Upper lobe of left lung (tissue), 6 donors: ENCODE measurements around the gene NCAN. TPM values are rescaled to one million over a fixed set of nuclear protein-coding genes. Genes with fewer than 3 reads are reported as not detected.

ENCODE experiments used
- ATAC-seq, 2 donors: fragments of 200-7000 bp; cut with Tn5 transposase; one replicate each; pipeline ENCODE4 v1.9.1; 2022; ENCODE audit warnings: mild to moderate bottlenecking in 2 of 2, moderate library complexity in 2 of 2; ENCODE audit not compliant: low FRiP score in 2 of 2
- DNase-seq, 2 donors: peaks; one replicate each; pipeline ENCODE4 v3.0.0-alpha.2; 2019 to 2020
- H3K27ac ChIP-seq, 4 donors: fragments of 200-600 bp; sonication (generic); one replicate each; pipeline ENCODE4 v1.5.1; 2016 to 2019
- H3K27me3 ChIP-seq, 4 donors: fragments of 200-600 bp; sonication (generic); one replicate each; pipeline ENCODE4 v1.5.1; 2017 to 2019
- H3K36me3 ChIP-seq, 4 donors: fragments of 200-600 bp; sonication (generic); one replicate each; pipeline ENCODE4 v1.5.1; 2016 to 2019
- H3K4me1 ChIP-seq, 4 donors: fragments of 200-600 bp; sonication (generic); one replicate each; pipeline ENCODE4 v1.5.1; 2018 to 2019
- H3K4me3 ChIP-seq, 4 donors: fragments of 200-600 bp; sonication (generic); one replicate each; pipeline ENCODE4 v1.5.1; 2017 to 2019; ENCODE audit warnings: mild to moderate bottlenecking in 2 of 4, moderate library complexity in 1 of 4
- H3K9me3 ChIP-seq, 4 donors: fragments of 200-600 bp; sonication (generic); one replicate each; pipeline ENCODE4 v1.5.1; 2018 to 2019
- CTCF ChIP-seq, 6 experiments: fragments of 450-650 bp in 4 of 6; fragments of 200-600 bp in 2 of 6; sonication (generic) in 2 of 6; IDR thresholded peaks; one replicate each; pipeline ENCODE4 v1.5.1; 2016 to 2019; ENCODE audit warnings: antibody characterized with exemption in 6 of 6
- EP300 ChIP-seq, 4 donors: sonication (generic); formaldehyde crosslinking; IDR thresholded peaks; one replicate each; pipeline ENCODE4 v1.5.1; 2017; ENCODE audit warnings: antibody characterized with exemption in 4 of 4, control low read depth in 2 of 4
- POLR2A ChIP-seq, 4 donors: fragments of 450-650 bp; IDR thresholded peaks; one replicate each; pipeline ENCODE4 v1.5.1; 2016 to 2017; ENCODE audit warnings: antibody characterized with exemption in 4 of 4, mild to moderate bottlenecking in 2 of 4
- POLR2AphosphoS5 ChIP-seq, 2 donors: sonication (generic); formaldehyde crosslinking; IDR thresholded peaks; one replicate each; pipeline ENCODE4 v1.5.1; 2017; ENCODE audit warnings: antibody characterized with exemption in 2 of 2
- WGBS, 2 donors: methylation state at CpG; one replicate each; pipeline ENCODE4 v1.1.5; 2017 to 2018; 5-methylcytosine and 5-hydroxymethylcytosine counted together
- total RNA-seq, 6 donors: library from RNA; depleted of rRNA in 4 of 6; stranded (reverse); fragments of >200 nt in 4 of 6; gene quantifications; one replicate each; pipeline versions ENCODE4 v1.1.0 to v1.2.1, GENCODE V29; 2016 to 2021
- donor health status: DM: no; HTN: no; CAD: no; lungs with moderate emphysema.
- donor health status: DM: no; HTN: yes; CAD: no; lungs with severe emphysema.

Gene NCAN
- total RNA-seq, 6 donors from 2014 or later: 3.1 TPM; not detected in 5

- H3K4me3 ChIP-seq: no peak overlapping the region
- 72% methylated on average over 13 of the region's 13 CpGs for WGBS, 2 donors
Measured at GRCh38 chr19:19204181-19204580, 7.6 kb upstream of the NCAN start.

GRCh38 chr19:19205416-19206410 is 6.0 kb upstream of the NCAN start:
- peaks cover 0 to 12% (median 4%) of the 10 kb centered on the region in 4 donors for H3K36me3 ChIP-seq
- DNase-seq: no peak
- H3K4me1 ChIP-seq: peaks cover 11 to 17% (median 12%) of the 10 kb centered on the region in 4 donors
- peaks cover 0 to 4% (median 0%) of the 10 kb centered on the region in 4 donors for H3K27me3 ChIP-seq
- no peak for TF ChIP-seq EP300 (IDR thresholded peaks at IDR 0.05)
- no peak for TF ChIP-seq POLR2AphosphoS5 (IDR thresholded peaks at IDR 0.05)
- no peak for TF ChIP-seq POLR2A (IDR thresholded peaks at IDR 0.05)
- TF ChIP-seq CTCF (IDR thresholded peaks at IDR 0.05): no peak
- no peaks in the 10 kb centered on the region for H3K9me3 ChIP-seq
- no peak overlapping the region for H3K4me3 ChIP-seq
- no peak overlapping the region for H3K27ac ChIP-seq
- ATAC-seq: no peak
- 43 to 47% methylated on average over 10 to 14 of the region's 14 CpGs for WGBS, 2 donors

More at GRCh38 chr19:19204181-19204580, 7.6 kb upstream of the NCAN start:
- Histone ChIP-seq H3K9me3 (no peaks in the 10 kb centered on the region), H3K36me3 (peaks cover 0 to 18% (median 11%) of the 10 kb centered on the region in 4 donors), H3K27me3 (peaks cover 0 to 4% (median 0%) of the 10 kb centered on the region in 4 donors), H3K27ac (no peak overlapping the region), H3K4me1 (peaks cover 11 to 17% (median 12%) of the 10 kb centered on the region in 4 donors)
- DNase-seq (no peak), ATAC-seq (no peak)
- TF ChIP-seq POLR2AphosphoS5 (IDR thresholded peaks at IDR 0.05) (no peak), EP300 (IDR thresholded peaks at IDR 0.05) (no peak), POLR2A (IDR thresholded peaks at IDR 0.05) (no peak), CTCF (IDR thresholded peaks at IDR 0.05) (no peak)

GRCh38 chr19:19206938-19207337 is 4.8 kb upstream of the NCAN start:
- Histone ChIP-seq H3K9me3 (no peaks in the 10 kb centered on the region), H3K4me1 (peaks cover 10 to 12% (median 10%) of the 10 kb centered on the region in 4 donors), H3K27ac (no peak overlapping the region), H3K27me3 (peaks cover 0 to 10% (median 4%) of the 10 kb centered on the region in 4 donors), H3K36me3 (peaks cover 0 to under 1% (median under 1%) of the 10 kb centered on the region in 4 donors), H3K4me3 (no peak overlapping the region)
- no peak for ATAC-seq
- 45 to 63% methylated on average over 5 of the region's 5 CpGs for WGBS, 2 donors
- no peak for TF ChIP-seq POLR2AphosphoS5 (IDR thresholded peaks at IDR 0.05)
- no peak for TF ChIP-seq EP300 (IDR thresholded peaks at IDR 0.05)
- no peak for TF ChIP-seq POLR2A (IDR thresholded peaks at IDR 0.05)
- TF ChIP-seq CTCF (IDR thresholded peaks at IDR 0.05): no peak
- DNase-seq: no peak

GRCh38 chr19:19207637-19208572 is 3.9 kb upstream of the NCAN start:
- Histone ChIP-seq H3K9me3 (no peaks in the 10 kb centered on the region), H3K36me3 (no peaks in the 10 kb centered on the region), H3K27me3 (peaks cover 0 to 19% (median 9%) of the 10 kb centered on the region in 4 donors), H3K27ac (no peak overlapping the region), H3K4me3 (no peak overlapping the region), H3K4me1 (peaks cover under 1 to 3% (median under 1%) of the 10 kb centered on the region in 4 donors)
- WGBS, 2 donors: 54 to 77% methylated on average over 4 to 8 of the region's 8 CpGs
- TF ChIP-seq EP300 (IDR thresholded peaks at IDR 0.05): no peak
- TF ChIP-seq POLR2AphosphoS5 (IDR thresholded peaks at IDR 0.05): no peak
- TF ChIP-seq CTCF (IDR thresholded peaks at IDR 0.05): no peak
- TF ChIP-seq POLR2A (IDR thresholded peaks at IDR 0.05): no peak
- ATAC-seq: no peak
- no peak for DNase-seq
